ENCODE measurements around the gene BRIP1. TPM values are rescaled to one million over a fixed set of nuclear protein-coding genes. Genes with fewer than 3 reads are reported as not detected.

BRIP1 gene
- total and polyA plus RNA-seq, 9 of the 15 experiments (the other 6 are each of a cell fraction or from before 2014, with no cell fraction given) = 2.4 to 17.5 (median 11.2) TPM

- H3K9me1 ChIP-seq (ENCODE audit: control insufficient read depth, insufficient read depth, low read length) = no peaks in the 10 kb centered on the region
- intact Hi-C loops (cut with micrococcal nuclease) = no loop called here
- H3K9me3 ChIP-seq (replicated peaks; ENCODE audit: control insufficient read depth, insufficient read depth, low read depth, low read length) = no peaks in the 10 kb centered on the region
- ChIA-PET CTCF (ENCODE audit: low intra/inter-chr PET ratio) (no interaction called here), POLR2A (no interaction called here)
- H3K4me1 ChIP-seq (replicated peaks in 1 of 2; ENCODE audit: control insufficient read depth in 2 of 2, insufficient read depth in 2 of 2, low read length in 2 of 2) = no peaks in the 10 kb centered on the region
- no peaks in the 10 kb centered on the region for H3K79me2 ChIP-seq (ENCODE audit: control insufficient read depth, insufficient read depth, low read length)
- WGBS (ENCODE audit: insufficient coverage, low coverage, missing lambda C conversion rate) = 64% methylated on average over 2 of the region's 2 CpGs
- TF ChIP-seq NBN (IDR thresholded peaks at IDR 0.05; ENCODE audit: low read depth) (no peak), ZNF644 (tag; IDR thresholded peaks at IDR 0.05; ENCODE audit: low read depth) (no peak), ASH1L (IDR thresholded peaks at IDR 0.05; ENCODE audit: borderline replicate concordance, low read depth, partially characterized antibody) (no peak)
- TF ChIP-seq, protein P1, sequence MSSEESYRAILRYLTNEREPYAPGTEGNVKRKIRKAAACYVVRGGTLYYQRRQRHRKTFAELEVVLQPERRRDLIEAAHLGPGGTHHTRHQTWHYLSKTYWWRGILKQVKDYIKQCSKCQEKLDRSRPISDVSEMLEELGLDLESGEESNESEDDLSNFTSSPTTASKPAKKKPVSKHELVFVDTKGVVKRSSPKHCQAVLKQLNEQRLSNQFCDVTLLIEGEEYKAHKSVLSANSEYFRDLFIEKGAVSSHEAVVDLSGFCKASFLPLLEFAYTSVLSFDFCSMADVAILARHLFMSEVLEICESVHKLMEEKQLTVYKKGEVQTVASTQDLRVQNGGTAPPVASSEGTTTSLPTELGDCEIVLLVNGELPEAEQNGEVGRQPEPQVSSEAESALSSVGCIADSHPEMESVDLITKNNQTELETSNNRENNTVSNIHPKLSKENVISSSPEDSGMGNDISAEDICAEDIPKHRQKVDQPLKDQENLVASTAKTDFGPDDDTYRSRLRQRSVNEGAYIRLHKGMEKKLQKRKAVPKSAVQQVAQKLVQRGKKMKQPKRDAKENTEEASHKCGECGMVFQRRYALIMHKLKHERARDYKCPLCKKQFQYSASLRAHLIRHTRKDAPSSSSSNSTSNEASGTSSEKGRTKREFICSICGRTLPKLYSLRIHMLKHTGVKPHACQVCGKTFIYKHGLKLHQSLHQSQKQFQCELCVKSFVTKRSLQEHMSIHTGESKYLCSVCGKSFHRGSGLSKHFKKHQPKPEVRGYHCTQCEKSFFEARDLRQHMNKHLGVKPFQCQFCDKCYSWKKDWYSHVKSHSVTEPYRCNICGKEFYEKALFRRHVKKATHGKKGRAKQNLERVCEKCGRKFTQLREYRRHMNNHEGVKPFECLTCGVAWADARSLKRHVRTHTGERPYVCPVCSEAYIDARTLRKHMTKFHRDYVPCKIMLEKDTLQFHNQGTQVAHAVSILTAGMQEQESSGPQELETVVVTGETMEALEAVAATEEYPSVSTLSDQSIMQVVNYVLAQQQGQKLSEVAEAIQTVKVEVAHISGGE (CRISPR knock-in tag; IDR thresholded peaks at IDR 0.05) = no peak; a peak in 1 of 6 replicates
- H3K27me3 ChIP-seq (ENCODE audit: control insufficient read depth in 2 of 2, insufficient read depth in 2 of 2, low read length in 2 of 2) = no peaks in the 10 kb centered on the region
- H2AFZ ChIP-seq (ENCODE audit: low read depth, low read length) = no peak overlapping the region
- H3K27ac ChIP-seq (ENCODE audit: extremely low read depth, low read depth, low read length) = no peak overlapping the region
- no peak overlapping the region for H3K4me3 ChIP-seq
- no TSS peak for BruUV-seq (replicated peaks)
- FAIRE-seq (no peak), DNase-seq (ENCODE audit: extremely low read depth in 1 of 4, low spot score in 3 of 4) (no peak), ATAC-seq (no peak)
- peaks cover 15% of the 10 kb centered on the region; the same call in 1 of the 3 replicates for H3K36me3 ChIP-seq (ENCODE audit: control insufficient read depth, insufficient read depth, low read length)
- in situ Hi-C loops (cut with MboI) = no loop called here
- no peaks in the 10 kb centered on the region for H4K20me1 ChIP-seq (replicated peaks; ENCODE audit: control insufficient read depth, insufficient read depth, low read length)
- no peak overlapping the region for H3K4me2 ChIP-seq (ENCODE audit: insufficient read depth, low read length)
- no peak overlapping the region for H3K9ac ChIP-seq (ENCODE audit: insufficient read depth in 1 of 2, low read depth in 2 of 2, low read length in 2 of 2)
Measured at GRCh38 chr17:61683466-61683865, 179.9 kb downstream of the BRIP1 start.
